Measurements from ENCODE around the gene KLRD1.

DNA sequence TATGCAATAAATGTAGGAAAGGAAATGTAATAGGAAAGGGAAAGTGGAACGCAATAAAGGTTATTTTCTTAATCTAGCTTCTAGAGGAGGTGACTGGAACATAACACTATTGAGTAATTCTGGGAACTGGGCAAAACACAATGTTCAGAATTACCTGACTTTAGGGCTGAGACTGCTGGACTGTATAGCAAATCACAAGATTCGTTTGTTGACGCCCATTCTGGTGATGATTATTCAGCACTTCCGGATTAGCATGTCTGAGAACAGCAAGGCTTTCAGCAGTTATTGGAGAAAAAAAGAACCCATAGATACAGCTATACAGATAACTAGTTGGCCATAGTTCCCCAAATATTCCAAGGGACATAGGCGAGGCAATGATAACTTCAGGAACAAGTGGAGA is 2.3 kb upstream of the KLRD1 start:
- TF ChIP-seq POLR2A (IDR thresholded peaks at IDR 0.05; ENCODE audit: low read length) (no peak), GATA1 (IDR thresholded peaks at IDR 0.05; ENCODE audit: low read depth, low read length) (no peak)
